GM21447 (cell line): ENCODE measurements around the gene CALML3.

Experiments
- ATAC-seq: cut with Tn5 transposase; IDR thresholded peaks from one replicate; pipeline ENCODE4 v1.9.1; 2021; ENCODE audit not compliant: unreplicated experiment

CALML3 gene

GRCh38 chr10:5538446-5538845 lies 13.7 kb downstream of the CALML3 start:
- ATAC-seq = no peak

DNA sequence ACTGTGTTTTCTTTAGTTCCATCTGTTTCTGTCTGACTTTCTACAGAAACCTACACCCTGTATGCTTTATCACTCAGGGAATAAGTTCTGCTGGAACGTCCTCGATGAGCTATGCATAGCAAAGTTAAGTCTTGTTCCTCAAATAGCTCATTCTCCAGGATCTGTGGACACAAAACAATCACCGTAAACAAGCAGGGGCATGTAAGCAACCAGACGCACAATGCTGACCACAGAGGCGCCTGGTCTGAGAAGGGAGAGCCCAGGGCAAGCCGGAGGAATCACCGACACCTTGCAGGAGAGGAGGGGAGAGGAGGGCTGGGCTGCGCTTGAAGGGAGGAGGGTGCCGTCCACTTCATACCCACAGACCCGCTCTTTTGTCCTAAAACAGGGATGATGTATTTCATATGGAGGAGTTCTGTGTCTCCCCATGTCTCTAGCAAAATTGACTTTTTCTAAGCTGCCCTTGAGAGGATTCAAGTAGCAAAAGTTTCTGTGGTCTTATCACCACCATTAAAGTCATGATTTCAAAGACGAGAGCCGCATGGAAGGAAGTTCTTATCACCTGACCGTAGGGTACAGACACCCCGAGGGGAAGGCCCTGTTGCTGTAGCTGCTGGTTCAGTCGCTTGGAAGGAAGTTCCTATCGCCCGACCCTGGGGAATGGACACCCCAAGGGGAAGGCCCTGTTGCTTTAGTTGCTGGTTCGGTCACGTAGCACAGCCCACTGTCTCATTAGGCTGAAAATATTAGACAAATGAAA lies 14.3 kb downstream of the CALML3 start:
- no peak for ATAC-seq

DNA sequence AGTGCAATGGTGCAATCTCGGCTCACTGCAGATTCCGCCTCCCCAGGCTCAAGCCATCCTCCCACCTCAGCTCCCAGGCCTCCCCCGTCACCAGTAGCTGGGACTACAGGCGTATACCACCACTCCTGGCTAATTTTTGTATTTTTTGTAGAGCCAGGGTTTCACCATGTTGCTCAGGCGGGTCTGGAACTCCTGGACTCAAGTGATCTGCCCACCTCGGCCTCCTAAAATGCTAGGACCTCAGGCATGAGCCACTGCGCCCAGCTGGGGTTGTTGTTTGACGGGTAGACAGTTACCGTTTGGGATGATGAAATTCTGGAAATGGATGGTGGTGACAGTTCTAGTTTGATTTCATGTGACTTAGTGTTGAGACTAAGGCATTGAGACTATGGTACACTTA lies 15.3 kb downstream of the CALML3 start:
- no peak for ATAC-seq

DNA sequence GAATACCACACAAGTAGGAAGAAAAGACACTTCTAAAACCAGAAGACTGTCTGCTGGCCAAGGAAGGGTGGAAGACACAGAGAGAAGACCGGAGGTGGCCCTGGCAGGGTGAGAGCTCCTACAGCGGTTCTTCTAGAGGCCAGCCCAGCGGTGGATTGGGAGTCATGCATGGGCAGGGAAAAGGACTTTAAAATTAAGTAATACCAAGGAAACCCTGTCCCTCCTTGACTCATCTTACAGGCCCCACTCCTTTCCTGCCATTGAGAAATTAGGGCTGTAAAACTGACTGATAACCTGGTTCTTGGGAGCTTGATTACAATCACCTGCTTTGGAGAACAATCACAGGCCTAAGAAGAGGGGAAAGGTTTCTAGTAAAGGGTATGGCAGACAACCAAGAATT lies 16.1 kb downstream of the CALML3 start:
- ATAC-seq = no peak

- ATAC-seq = no peak
Observed at GRCh38 chr10:5542100-5542499, 17.3 kb downstream of the CALML3 start.

DNA sequence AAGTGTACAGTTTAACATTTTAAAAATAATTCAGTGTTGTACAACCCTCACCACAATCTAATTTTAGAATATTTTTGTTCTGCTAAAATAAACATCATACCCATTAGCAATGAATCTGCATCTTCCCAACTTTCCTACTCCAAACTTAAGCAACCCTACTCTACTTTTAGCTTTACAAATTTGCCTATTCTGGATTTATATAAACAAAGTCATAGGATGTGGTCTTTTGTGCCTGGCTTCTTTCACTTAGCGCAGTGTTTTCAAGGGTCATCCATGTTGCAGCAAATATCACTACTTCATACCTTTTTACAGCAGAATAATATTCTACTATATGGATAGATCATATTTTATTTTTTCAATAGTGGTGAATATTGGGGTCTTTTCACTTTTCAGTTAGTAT lies 18.9 kb downstream of the CALML3 start:
- ATAC-seq = no peak

DNA sequence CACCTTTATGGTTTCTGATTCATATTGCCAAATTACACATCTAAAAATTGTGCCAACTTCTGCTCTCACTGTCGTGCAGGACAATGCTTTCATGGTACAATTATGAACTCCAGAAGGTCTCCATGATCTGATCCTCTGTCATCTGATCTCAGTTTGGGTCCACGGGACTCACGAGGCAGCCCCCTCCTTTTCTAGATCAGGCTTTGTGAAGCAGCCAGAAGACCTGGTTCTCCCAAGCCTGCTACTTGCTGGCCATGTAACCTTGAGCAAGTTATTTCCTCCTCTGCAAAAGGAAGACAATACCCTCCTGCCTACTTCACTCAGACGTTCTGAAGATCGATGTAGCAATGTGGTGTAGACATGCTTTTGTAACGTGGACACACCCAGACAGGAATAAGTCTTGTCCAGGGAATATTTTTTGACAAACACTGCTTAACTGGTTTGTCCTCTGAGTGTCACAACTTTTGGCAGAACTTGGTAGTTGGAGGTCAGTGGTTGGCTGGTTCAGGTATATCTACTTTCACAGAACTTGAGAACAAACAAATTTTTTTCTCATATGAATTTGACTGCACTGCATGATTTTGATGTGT lies 19.6 kb downstream of the CALML3 start:
- ATAC-seq = no peak

DNA sequence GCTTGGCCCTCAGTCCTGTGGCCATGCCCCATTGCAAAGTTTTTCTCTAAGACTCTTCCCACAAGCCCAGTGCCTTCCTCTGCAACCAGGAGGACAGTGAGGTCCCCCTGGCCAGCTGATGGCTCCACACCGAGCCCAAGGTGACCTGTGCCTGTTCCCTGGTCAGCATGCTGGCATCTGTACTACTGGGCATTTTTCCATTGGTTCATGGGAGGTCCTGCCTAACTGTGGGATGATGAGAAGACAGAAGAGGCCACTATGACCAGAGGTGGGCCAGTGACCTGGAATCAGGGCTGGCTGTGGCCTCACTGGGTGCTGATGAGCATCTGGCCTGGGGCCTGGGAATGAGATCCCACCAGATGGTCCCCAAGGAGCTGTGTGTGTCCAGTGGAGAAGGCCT lies 20.2 kb downstream of the CALML3 start:
- no peak for ATAC-seq

DNA sequence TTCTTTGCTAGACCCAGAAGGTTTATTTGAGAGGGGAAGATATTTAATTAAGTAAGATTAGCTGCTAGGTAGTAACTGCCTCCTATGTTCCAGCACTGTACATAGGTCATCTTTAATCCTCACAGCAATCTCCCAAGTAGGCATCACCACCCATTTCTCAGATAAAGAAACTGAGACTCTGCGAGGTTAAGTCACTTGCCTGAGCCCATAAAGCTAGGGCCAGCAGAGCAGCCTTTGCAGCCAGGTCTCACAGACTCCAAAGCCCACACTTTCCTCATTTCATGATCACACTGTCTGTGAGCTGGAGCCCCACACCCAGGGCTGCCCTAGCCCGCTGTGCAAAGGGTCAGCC lies 20.6 kb downstream of the CALML3 start:
- ATAC-seq = no peak

- no peak for ATAC-seq
Observed at GRCh38 chr10:5545778-5546710, 21.3 kb downstream of the CALML3 start.

DNA sequence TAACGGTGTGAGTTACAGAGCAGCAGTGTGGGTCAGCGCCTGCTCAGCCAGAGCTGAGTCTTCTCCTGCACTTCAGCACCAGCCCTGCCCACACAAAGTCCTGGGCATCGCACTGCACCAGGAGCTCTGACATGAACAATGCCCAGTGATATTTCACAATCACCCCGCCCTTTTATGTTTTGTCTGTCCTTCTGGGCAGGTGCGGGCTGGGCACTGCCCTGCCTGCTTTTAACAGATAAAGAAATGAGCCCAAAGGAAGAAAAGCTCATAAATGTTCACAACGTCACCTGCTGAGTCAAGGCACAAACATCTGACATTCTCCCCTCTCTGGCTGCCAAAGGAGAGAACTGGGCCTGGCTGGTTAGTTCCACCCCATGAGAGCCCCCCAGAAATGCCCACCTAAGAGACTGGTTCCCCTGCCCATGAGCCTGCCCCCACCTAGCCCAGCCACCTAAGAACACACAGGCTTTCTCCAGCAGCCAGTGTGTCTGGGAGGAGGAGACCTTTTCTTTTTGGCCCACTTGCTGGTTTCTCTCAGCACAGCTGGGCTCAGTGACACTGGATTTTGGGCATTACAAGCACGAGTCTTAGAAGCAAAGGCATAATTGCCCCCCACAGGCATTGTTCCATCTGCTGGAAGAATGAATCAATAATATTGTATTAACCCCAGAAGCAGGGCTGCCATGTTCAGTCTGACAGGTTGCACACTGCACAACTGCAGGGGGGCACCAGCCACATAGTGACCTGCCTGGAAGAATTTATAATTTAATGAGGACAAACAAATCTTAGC lies 22.3 kb downstream of the CALML3 start:
- ATAC-seq = no peak

DNA sequence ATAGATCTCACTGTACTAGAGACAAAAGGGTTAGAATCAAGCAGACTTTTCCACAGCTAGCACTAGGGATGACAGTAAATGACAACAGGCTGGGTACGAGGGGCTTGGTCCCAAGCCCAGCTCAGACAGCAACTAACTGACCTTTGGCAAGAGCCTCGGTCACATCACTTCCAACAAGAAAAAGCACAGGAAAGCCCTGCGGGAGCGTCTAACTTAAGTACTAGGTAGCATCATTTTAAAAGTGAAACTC lies 22.8 kb downstream of the CALML3 start:
- no peak for ATAC-seq

GRCh38 chr10:5547931-5548660 lies 23.3 kb downstream of the CALML3 start:
- ATAC-seq = no peak

GRCh38 chr10:5549462-5550249 lies 24.9 kb downstream of the CALML3 start:
- ATAC-seq = no peak

DNA sequence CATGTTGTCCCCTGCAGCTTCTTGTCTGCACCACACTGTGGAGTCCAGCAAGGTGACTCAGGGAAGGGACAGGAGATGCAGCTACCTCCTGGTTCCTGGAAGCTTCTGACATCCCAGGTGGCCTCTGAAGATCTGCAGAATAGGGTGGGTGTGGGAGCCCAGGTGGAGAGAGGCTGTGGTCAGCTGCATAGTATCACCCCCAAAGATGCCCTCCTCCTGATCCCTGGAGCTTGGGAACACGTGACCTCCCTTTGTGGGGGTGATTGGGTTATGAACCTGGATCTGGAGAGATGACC lies 25.4 kb downstream of the CALML3 start:
- no peak for ATAC-seq

DNA sequence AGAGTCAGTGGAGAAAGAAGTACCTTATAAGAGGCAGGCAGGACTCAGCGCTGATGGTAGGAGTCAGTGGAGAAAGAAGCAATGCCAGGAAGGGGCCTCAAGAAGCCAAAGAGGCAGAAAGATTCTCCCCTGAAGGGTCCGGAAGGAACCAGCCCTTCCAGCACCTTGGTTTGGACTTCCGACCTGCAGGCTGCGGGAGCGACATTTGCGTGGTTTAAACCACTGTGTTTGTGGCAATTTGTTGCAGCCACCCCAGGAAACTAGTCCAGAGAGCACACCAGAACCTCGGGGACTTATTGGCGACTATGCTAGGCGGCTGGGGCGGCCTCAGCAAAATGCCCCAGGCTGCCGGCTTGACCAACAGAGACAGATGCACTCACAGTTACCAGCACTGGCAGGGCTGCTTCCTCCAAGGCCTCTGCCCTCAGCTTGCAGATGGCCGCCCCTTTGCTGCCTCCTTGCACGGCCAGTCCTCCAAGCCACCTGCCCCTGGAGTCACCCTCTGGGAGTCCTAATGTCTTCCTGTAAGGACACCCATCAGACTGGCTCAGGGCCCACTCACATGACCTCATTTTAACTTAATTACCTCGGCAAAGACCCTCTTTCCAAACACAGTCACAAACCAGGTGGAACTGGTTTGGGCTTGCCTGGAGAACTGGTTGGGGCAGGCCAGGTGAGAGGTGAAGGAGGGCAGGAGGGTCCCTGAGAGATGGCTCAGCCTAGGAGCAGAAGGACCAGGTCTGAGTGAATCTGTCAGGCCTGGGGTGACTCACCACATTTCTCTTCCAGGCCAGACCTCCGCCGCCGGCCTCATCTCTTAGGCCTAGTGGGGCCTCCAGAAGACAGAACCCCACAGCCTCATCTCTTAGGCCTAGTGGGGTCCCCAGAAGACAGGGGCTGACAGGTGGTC lies 26.1 kb downstream of the CALML3 start:
- no peak for ATAC-seq

DNA sequence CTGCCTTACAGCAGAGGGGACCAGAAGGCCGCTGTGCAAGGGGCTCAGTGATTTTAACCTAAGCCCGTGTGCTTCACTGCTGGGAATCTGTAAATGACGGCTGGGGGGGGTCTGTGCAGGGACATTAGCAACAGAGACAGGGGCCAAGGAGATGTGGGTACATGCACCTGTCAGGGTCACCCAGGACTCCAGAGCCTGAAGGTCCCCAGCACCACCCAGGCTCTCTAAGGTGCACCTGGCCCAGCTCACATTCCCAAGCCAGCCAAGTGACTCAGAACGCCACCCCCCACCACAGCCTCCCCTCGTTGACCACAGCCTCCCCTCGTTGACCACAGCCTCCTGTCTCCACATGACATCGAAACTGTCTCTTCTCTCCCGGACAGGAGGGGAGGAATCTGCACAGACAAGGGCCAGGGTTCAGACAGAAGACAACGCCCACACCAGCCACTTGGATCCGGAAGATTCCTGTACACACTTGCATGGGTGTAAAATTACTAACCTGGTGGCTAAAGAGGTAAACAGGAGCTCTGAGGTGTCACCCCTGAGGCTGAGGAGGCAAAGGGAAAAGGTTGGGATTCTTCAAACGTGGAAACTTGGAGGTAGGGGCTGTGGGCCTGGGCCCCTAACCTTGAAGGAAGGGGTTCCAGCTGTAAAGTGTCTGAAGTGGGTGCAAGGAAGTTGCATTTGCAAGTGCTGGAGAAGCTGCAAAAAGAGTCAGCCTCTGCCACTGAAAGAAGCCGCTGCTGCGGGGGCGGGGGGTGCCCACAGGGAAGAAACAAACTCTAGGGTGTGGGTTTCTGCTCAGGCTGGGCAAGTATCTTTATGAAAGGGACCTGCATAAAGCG lies 27.0 kb downstream of the CALML3 start:
- ATAC-seq = no peak
